Measurements from ENCODE around the gene PAQR4.

Gene PAQR4

GRCh38 chr16:2955438-2955778 is 13.7 kb upstream of the PAQR4 start:
- DNase-seq (ENCODE audit: low read depth): no peak
- no peak overlapping the region for H3K4me3 ChIP-seq (ENCODE audit: low read depth, low read length)
- TF ChIP-seq MYC (IDR thresholded peaks at IDR 0.05; ENCODE audit: low read depth, low read length): no peak
- TF ChIP-seq MAX (IDR thresholded peaks at IDR 0.05; ENCODE audit: low read depth, low read length): no peak
- no peak for TF ChIP-seq POLR2A (IDR thresholded peaks at IDR 0.05; ENCODE audit: extremely low read depth, insufficient read length)
- TF ChIP-seq CTCF (IDR thresholded peaks at IDR 0.05; ENCODE audit: low read depth, low read length): no peak

- peak; percentile 83 for DNase-seq (ENCODE audit: low read depth)
- TF ChIP-seq MAX (IDR thresholded peaks at IDR 0.05; ENCODE audit: low read depth, low read length): 0 out of 2 replicates have a peak, but pooled peaks have one; percentile 23
- TF ChIP-seq MYC (IDR thresholded peaks at IDR 0.05; ENCODE audit: low read depth, low read length): no peak
- peak; percentile 27 for TF ChIP-seq POLR2A (IDR thresholded peaks at IDR 0.05; ENCODE audit: extremely low read depth, insufficient read length)
- no peak overlapping the region for H3K4me3 ChIP-seq (ENCODE audit: low read depth, low read length)
Measured at GRCh38 chr16:2955779-2956578, 13.2 kb upstream of the PAQR4 start.

GRCh38 chr16:2956579-2956956 is 12.6 kb upstream of the PAQR4 start:
- DNase-seq (ENCODE audit: low read depth): no peak
- no peak overlapping the region for H3K4me3 ChIP-seq (ENCODE audit: low read depth, low read length)
- TF ChIP-seq CTCF (IDR thresholded peaks at IDR 0.05; ENCODE audit: low read depth, low read length) (no peak), MAX (IDR thresholded peaks at IDR 0.05; ENCODE audit: low read depth, low read length) (no peak), POLR2A (IDR thresholded peaks at IDR 0.05; ENCODE audit: extremely low read depth, insufficient read length) (no peak), MYC (IDR thresholded peaks at IDR 0.05; ENCODE audit: low read depth, low read length) (no peak)

- DNase-seq (ENCODE audit: low read depth): no peak
- no peak overlapping the region for H3K4me3 ChIP-seq (ENCODE audit: low read depth, low read length)
- TF ChIP-seq MAX (IDR thresholded peaks at IDR 0.05; ENCODE audit: low read depth, low read length) (no peak), POLR2A (IDR thresholded peaks at IDR 0.05; ENCODE audit: extremely low read depth, insufficient read length) (no peak), CTCF (IDR thresholded peaks at IDR 0.05; ENCODE audit: low read depth, low read length) (no peak), MYC (IDR thresholded peaks at IDR 0.05; ENCODE audit: low read depth, low read length) (no peak)
Measured at GRCh38 chr16:2959206-2959605, 9.9 kb upstream of the PAQR4 start.

- TF ChIP-seq MYC (IDR thresholded peaks at IDR 0.05; ENCODE audit: low read depth, low read length) (no peak), MAX (IDR thresholded peaks at IDR 0.05; ENCODE audit: low read depth, low read length) (no peak), POLR2A (IDR thresholded peaks at IDR 0.05; ENCODE audit: extremely low read depth, insufficient read length) (no peak), CTCF (IDR thresholded peaks at IDR 0.05; ENCODE audit: low read depth, low read length) (no peak)
- no peak for DNase-seq (ENCODE audit: low read depth)
- H3K4me3 ChIP-seq (ENCODE audit: low read depth, low read length): no peak overlapping the region
Measured at GRCh38 chr16:2960183-2961010, 8.8 kb upstream of the PAQR4 start.

Data from NB4 (cell line).